OCI-LY1 (cell line): ENCODE results near the gene CEP152.

Source experiments
- CTCF ChIP-seq: fragments of 200-600 bp; sonication (generic), shearing (Covaris generic); IDR thresholded peaks from 2 replicates; pipeline ENCODE4 v1.5.1; 2017; ENCODE audit warnings: mild to moderate bottlenecking, antibody characterized with exemption, low read length, moderate library complexity, mixed read lengths
- EZH2 ChIP-seq: fragments of 200-600 bp; sonication (generic), shearing (Covaris generic); IDR thresholded peaks from 2 replicates; pipeline ENCODE4 v1.8.0; 2017; ENCODE audit warnings: borderline replicate concordance, mixed run types, mild to moderate bottlenecking, antibody characterized with exemption, low read length, moderate library complexity, mixed read lengths

- TF ChIP-seq CTCF (no peak), EZH2 (no peak)
Measured at GRCh38 chr15:48785712-48786111, 25.2 kb downstream of the CEP152 start.
